Stimulated activated CD4-positive, alpha-beta T cell treated with anti-CD3 and anti-CD28 coated beads, Interleukin-4, amount 100 ng/mL, for 48 hours (primary cell): ENCODE measurements around the gene ABCC5.
"Not testable (repeated sequence)": the region's sequence is repeated elsewhere in the genome, so short reads cannot be mapped to it uniquely, and the experiment has no call there.

ENCODE experiments used
- DNase-seq, 2 donors: peaks; one replicate each; pipeline ENCODE4 v3.0.0-alpha.2; 2020; ENCODE audit warnings: low read depth in 2 of 2

Gene ABCC5

DNA sequence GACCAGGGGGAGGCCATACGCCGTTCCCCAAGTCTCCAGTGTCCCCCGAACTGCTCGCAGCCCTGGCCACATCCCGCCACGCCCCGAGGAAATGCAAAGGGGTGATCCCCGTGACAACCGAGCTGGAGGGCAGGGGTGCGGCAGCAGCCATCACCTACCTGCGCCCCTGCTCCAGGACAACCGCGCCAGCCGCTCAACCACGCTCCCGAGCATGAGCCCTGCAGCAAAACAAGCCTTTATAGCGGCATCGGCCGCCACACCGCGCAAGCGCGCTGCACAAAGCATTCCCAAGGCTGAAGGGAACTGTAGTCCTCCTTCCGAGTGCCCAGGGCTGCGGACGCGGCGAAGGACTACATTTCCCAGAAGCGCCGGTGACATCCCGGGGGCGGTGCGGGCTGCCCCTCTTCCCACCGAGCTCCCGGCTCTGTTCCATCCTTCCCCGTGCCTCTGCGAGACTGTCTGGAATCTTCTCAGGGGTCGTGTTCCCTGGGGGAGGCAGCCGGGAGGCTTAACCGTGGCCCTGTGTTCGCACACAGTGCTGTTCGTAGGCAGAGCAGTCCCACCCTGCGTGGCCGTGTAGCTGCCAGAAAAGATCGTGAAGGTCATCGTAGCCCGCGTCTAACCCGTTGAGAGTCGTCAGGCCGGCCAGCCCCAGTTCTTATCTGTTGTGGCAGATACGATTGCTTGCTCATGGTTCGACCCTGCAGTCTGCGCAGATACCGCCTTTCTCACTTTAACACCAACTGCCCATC, at the start of gene ABCC5:
TSS of gene ABCC5 (minus strand) at position 213 of the 752 bp plus-strand sequence. CDS start 3,492 bp downstream, outside the sequence.
- DNase-seq = peak; percentile 70 to 80

DNA sequence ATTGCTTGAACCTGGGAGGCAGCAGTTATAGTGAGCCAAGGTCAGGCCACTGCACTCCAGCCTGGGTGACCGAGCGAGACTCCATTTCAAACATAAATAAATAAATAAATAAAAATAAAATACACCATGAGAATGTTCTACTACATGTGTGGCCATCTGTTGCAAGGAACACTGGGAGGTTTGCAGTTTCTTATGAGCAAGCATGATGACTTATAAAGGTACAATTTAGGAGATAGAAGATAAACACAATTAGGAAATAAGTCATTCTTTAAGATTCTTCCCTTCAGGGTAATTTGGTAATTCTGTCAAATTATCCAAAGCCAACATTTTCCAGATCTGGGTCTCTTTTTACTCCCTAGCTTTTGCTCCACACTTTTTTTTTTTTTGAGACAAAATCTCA, 48.5 kb upstream of the ABCC5 start:
- no peak for DNase-seq

DNA sequence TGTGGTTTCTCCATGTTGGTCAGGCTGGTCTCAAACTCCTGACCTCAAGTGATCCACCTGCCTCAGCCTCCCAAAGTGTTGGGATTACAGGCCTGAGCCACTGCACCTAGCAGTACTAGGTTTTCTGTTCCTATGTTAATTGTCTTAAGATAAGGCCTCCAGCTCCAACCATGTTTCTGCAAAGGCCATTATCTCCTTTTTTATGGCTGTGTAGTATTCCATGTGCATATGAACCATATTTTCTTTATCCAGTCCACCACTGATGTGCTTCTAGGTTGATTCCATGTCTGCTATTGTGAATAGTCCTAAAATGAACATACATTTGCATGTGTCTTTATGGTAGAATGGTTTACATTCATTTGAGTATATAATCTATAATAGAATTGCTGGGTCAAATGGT, 45.0 kb upstream of the ABCC5 start:
- no peak for DNase-seq

DNA sequence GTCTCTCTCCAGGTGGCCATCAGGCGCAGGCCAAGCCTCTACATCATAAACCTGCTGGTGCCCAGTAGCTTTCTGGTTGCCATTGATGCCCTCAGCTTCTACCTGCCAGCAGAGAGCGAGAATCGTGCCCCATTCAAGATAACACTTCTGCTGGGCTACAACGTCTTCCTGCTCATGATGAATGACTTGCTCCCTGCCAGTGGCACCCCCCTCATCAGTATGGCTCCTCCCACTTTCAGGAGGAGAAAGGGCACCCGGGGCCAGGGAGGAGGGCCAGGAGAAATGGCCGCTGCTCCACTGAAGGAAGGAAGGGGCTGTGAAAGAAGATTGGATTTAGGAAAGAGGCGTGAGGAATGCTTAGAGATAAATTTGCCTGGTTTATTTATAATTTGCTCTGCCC, 41.7 kb upstream of the ABCC5 start:
- DNase-seq = no peak

DNA sequence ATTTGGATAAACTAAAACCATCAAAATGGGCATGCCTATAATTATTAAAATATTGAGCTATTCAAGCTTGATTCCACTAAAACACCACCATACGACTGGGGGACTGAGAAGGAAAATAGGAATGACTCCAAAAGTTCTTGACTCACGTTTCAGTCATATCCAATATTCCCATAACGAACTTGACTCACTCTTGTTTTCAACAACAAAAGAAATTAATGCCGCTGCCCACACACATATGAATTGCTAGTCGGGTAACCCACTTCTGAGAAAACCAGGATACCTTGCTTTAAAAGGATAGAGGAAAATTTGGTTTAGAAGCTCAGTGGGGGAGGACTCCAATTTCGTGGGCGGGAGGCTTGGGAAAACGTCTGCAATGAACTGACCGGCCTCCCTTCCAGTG, 40.3 kb upstream of the ABCC5 start:
- no peak for DNase-seq

DNA sequence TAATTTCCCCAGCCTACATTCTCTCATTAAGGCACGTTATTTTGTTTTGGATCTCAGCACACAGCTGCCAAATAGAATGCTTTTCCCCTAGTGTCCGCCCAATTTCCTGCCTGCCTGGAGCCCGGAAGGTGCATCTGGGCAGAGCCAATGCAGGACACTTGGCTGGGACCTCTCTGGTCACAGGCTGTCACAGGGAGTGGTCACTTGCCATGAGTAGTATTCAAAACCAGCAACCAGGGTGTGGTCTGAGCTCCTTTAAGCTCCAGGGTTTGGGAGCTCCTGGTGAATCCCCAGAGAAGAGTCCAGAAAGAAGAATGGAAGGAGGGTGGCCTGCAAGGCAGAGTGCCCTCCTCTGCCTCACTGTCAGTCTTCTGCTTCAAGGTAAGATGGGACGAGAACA, 35.1 kb upstream of the ABCC5 start, which contains the start of gene HTR3C:
TSS of gene HTR3C (plus strand) at position 281 of the 400 bp plus-strand sequence. CDS start at position 315, 34 bp downstream.
- no peak for DNase-seq

DNA sequence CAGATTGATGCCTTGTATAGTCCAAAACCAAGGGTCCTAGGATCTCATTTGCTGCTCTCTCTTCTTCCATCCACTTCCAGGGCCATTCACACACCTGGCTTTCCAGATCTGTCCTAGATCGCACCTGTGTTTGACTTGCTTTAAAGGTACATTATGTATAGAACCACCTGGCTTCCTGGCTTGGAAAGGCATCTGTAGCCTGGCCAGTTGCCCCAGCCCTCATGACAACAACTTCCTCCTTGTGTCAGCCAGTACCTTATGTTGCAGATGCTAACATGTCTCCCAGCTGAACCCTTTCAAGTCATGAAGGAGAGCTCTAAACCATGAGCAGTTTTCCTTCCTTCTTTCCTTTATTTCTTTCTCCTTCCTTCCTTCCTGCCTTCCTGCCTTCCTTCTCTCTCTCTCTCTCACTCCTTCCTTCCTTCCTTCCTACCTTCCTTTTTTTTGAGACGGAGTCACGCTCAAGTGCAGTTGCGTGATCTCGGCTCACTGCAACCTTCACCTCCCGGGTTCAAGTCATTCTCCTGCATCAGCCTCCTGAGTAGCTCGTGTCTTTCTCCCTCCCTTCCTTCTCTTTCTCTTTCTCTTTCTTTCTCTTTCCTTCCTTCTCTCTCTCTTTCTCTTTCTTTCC, 32.6 kb upstream of the ABCC5 start:
- DNase-seq = no peak

DNA sequence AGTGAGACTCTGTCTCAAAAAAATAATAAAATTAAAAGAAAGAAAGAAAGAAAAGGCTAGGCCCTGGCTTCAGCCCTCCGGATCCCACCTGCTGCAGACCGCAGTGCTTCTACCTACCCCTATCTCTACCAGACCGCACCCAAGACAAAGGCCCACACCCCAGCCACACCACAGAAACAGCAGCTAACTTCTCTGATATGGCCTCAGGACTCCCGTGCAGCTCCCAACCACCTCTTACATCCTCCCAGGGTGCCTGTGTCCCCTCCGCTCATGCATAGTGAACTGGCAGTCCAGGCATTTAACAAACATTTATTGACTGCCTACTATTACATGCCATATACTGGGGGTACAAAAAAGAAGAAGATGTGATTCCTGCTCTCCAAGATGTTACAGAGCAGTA, 28.3 kb upstream of the ABCC5 start:
- DNase-seq = no peak

DNA sequence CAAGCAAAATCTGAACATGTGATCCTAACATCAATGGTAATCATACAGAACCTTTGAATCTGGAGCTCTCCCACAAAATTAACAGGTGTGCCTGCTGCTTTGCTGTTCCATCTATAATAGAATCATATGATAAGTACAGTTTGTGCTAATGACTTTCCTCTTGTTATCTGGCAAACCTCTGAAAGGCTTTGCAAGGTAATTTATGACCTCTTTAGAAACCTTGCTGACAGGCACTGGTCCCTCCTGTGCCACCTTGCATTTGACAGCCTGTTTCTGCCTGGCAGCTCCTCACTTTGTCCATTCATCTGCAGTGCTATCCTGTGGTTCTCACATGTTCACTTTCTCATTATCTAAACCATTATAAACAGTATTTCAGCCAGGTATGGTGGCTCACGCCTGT, 24.9 kb upstream of the ABCC5 start:
- no peak for DNase-seq

DNA sequence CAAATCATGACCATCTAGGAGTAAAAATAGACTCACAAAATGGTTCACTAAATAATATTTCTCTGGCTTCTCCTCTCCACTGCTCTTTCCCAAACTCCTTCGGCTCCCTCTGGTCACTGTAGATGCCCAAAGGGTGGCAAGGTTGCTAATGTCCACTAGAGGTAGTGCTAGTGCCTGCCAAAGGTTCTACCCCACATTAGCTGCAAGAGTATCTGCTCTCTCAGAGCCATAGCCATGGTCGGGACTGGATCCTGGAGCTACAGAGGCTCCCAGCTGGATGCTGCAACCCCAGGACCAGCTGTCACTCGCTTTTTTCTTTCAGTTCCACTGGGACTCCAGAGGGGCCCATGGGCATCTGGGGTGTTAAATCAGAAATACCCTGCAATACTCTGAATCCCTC, 22.3 kb upstream of the ABCC5 start:
- no peak for DNase-seq

DNA sequence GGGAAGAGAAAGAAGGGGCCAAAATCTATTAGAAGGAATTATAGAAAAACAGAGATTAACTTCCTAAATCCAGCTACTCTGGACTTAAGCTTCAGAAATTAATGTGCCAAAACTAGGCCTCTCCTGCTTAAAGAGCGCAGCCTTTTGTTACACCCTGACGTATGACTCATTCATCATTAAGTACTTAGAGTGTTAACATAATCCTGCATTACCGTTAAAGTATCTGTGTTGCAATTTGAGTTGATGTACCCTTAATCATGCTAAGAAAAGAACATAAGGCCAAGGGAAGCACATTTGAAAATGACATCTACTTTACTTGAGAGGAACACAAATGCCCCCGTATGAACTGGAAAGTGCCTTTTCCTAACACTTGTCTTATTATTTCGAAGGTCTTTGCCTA, 21.7 kb upstream of the ABCC5 start:
- no peak for DNase-seq

DNA sequence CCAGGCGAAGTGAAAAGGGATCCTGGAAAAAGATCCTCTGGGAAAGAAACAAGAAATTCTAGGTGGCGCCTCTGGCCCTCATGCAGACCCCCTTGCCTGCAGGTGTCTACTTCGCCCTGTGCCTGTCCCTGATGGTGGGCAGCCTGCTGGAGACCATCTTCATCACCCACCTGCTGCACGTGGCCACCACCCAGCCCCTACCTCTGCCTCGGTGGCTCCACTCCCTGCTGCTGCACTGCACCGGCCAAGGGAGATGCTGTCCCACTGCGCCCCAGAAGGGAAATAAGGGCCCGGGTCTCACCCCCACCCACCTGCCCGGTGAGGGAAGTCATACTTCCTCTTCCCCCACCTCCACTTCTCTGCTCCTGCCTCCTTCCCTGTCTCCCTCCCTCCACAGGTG, 20.6 kb upstream of the ABCC5 start:
- DNase-seq = not testable (repeated sequence)

DNA sequence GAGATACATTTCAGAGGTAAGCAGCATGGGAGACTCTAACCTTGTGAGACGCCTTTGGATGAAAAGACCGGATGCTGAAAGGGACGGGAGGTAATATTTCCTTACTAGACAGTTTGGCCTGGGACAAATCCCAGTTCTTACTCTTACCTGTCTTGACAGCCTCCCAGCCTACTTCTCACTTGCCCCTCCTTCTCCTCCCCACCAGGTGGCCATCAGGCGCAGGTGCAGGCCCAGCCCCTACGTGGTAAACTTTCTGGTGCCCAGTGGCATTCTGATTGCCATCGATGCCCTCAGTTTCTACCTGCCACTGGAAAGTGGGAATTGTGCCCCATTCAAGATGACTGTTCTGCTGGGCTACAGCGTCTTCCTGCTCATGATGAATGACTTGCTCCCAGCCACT, 20.1 kb upstream of the ABCC5 start:
- no peak for DNase-seq

DNA sequence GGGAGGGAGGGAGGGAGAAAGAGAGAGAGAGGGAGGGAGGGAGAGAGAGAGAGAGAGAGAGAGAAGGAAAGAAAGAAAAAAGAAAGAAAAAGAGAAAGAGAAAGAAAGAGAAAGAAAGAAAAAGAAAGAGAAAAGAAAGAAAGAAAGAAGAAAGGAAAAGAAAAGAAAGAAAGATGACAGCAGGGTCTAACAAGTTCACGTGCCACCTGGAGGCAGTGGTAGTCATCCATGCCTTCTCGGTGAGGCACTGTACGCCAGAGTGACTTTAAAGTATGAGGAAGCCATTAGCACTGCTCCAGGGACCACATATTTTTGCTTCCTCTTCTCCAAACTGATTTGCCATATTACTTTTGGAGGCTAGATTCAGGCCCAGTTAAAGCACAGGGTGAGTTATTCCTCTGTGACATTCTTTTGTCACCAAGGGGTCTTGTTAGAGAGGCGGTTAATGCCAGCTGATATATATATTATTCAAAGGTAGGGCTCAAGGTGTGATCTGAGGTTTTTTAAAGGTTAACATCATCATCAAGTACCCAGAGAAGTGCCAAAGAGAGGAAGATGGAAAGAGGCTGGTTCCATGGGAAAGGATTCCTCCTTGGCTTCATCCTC, 13.6 kb upstream of the ABCC5 start, which contains the start of gene HTR3D:
TSS of gene HTR3D (plus strand) at position 556 of the 606 bp plus-strand sequence. CDS start at position 556, 0 bp downstream.
- DNase-seq = no peak

DNA sequence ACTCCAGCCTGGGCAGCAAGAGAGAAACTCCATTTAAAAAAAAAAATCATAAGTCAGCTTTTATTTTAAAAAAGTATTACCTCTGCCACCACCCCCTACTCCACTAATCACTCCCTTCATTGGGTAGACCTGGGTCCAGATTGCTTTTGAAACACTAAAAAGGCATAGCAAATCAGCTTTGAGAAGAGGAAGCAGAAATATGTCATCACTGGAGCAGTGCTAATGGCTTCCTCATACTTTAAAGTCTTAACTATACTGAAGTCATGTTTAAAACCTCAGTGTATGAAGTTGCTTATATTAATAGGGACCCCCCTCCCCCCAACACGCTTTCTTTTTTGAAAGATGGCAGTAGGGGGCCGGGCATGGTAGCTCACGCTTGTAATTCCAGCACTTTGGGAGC, 12.9 kb upstream of the ABCC5 start:
- DNase-seq = no peak

DNA sequence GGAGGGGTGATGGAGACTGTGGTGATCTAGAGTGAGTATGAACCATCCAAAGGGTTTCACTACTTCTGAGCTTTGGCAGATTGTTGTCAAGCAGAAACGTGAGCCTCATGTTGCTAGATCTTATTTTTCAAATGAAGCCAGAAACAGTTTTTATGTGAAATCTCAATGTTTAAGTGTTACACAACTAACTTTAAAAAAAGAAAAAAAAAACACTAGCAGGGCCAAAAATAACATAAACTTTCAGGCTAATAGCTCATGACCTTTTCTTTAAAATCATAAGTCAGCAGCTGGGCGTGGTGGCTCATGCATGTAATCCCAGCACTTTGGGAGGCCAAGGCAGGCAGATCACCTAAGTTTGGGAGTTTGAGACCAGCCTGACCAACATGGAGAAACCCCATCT, 11.8 kb upstream of the ABCC5 start:
- DNase-seq = no peak

DNA sequence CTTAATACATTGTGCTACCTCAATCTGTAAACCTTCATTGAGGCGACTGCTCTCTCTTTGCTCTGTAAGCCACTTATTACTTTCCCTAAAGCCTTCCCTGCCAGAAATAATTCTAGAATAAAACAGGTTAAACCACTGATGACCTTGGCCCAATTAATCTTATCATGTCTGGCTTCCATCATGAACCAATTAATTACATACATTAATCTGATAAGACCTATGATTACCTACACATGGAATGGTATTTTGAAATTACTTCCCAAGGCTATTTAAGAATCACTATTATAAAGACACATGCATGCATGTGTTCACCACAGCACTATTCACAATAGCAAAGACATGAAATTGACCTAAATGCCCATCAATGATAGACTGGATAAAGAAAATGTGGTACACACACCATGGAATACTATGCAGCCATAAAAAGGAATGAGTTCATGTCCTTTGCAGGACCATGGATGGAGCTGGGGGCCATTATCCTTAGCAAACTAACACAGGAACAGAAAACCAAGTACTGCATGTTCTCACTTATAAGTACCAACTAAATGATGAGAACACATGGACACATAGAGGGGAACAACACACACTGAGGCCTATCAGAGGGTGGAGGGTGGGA, 10.7 kb upstream of the ABCC5 start:
- DNase-seq = not testable (repeated sequence)

DNA sequence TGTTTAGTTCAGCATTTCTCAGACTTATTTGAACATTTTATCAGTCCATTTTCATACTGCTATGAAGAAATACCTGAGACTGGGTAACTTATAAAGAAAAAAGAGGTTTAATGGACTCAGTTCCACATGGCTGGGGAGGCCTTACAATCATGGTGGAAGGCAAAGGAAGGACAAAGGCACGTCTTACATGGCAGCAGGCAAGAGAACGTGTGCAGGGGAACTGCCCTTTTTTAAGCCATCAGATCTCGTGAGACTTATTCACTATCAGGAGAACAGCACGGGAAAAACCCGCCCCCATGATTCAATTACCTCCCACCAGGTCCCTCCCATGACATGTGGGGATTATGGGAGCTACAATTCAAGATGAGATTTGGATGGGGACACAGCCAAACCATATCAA, 7.6 kb upstream of the ABCC5 start:
- not testable (repeated sequence) for DNase-seq

DNA sequence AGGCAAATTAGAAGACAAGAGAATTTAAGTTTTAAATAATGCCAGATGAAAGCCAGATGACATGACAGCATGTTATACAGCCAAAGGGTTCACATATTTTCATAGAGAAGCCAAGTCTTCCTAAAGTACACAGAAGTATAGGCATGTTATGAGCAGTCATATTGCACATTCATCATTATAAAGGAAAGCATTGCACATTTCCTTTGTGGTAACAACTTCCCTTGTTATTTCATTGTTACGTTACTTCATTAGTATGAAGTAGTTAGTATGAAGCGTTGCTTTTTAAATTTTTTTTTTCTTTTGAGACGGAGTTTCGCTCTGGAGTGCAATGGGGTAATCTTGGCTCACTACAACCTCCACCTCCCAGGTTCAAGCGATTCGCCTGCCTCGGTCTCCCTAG, 4.6 kb upstream of the ABCC5 start:
- DNase-seq = no peak

DNA sequence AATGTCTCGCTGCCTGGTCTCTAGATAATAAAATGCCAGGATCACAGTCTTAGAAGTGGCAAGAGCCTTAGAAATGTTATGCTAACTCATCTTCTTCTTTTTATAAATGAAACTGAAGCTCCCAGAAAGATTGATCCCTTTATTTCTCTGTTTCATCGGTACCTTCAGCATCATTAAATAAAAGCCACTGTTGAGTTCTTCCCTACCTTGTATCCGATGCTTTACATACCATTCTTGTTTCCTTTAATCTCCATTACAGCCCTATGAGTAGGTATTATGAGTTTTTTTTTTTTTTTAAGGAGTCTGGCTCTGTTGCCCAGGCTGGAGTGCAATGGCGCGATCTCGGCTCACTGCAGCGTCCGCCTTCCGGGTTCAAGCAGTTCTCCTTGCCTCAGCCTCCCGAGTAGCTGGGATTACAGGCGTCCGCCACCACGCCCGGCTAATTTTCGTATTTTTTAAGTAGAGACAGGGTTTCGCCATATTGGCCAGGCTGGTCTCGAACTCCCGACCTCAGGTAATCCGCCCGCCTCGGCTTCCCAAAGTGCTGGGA, 815 bp upstream of the ABCC5 start:
- DNase-seq = no peak

DNA sequence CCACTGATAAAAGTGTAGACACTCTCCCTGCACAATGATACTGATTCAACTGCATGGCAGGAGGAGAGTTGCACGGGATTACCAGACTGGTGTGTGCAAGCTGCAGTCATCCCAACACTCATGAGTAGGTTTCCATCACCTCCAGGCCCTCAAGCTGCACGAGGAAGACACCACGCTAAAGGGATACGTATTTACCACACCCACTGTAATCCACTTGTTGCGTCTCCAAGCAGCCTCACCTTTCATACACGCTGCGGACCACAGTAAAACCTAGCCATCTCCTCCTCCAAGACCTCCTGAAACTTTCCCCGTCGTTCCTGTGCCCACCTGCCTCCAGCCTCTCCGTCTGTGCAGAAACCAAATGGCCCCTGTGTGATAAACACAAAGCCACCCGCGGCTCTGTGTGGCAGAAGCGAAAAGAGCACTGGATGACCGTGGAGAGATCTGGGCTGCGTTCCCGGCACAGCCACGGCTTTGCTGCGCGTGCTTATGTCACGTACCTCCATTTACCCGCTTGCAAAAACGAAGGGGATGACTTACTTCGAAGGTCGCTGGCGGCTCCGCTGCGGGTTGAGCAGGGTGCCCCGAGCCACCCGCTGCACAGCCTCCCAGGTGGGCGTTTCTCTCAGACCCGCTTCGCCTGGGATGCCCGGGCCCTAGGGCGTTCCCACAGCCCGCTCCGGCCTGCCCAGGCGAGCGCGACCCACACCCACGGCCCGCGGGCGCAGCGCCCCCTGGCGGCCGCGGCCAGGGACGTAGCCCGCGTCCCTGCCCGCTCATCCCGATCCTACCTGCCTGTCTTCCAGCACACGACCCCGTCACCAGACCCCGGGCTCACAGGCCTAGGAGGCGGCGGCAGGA, 643 bp downstream of the ABCC5 start:
- DNase-seq = peak; percentile 23 to 40
